SH-SY5Y (cell line): ENCODE data around the gene LRRC4C.

Source experiments
- GATA2 ChIP-seq: IDR thresholded peaks from 2 replicates; pipeline ENCODE4 v1.6.1; 2011; ENCODE audit warnings: mild to moderate bottlenecking, low read depth, low read length
- GATA3 ChIP-seq: IDR thresholded peaks from 2 replicates; pipeline ENCODE4 v1.6.1; 2011; ENCODE audit warnings: low read depth, mild to moderate bottlenecking, low read length, moderate library complexity

Gene LRRC4C

DNA sequence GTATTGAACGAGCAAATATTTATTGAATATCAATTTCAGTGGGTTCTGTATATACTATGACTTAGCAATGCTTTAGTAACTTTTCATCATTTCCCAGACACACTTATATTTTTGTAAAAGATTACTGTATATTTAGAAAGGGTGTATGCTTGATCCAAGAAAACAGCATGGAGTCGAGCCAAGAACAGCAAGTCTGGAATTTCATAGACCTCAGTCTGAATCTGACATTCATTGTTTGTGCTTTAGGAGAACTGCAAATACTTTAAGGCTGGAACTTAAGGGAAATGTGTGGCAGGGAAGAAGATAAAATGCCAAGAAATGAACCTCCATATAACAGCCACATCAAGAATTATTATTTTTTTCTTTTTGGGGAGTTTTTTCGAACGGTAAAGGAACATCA lies 1156.8 kb downstream of the LRRC4C start:
- TF ChIP-seq GATA3: no peak
- no peak for TF ChIP-seq GATA2

DNA sequence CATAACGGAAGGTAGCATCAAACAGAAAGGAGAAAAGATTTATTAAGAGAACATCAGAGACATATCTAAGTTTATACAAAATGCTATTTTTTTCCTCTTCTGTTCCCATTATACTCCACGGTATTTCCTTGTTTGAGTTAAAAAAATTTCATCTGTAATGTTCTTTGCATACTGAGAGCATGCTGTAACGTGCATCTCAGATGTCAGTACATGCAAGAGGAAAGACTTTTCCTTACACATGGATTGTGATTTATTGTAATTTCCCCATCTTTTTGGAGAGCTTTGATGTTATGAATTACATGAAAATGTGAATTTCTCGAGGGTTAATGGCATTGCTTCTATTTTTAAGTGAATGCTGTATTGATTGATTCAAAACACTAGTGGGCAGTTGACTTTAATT lies 1164.0 kb downstream of the LRRC4C start:
- TF ChIP-seq GATA3 (no peak), GATA2 (no peak)

GRCh38 chr11:40294741-40295140 lies 1164.7 kb downstream of the LRRC4C start:
- TF ChIP-seq GATA3: no peak
- TF ChIP-seq GATA2: no peak

DNA sequence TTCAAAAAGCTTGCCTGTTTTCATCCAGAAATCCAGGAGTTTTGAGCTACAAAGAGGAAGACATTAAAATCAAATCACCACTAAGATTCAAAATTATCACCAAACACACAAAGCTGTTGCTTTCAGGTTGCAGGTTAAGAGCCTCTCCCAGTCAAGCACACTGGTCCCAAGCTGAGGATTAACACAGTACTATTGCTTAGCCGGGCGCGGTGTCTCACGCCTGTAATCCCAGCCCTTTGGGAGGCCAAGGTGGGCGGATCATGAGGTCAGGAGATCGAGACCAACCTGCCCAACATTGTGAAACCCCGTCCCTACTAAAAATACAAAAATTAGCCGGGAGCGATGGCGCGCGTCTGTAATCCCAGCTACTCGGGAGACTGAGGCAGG lies 1165.1 kb downstream of the LRRC4C start:
- no peak for TF ChIP-seq GATA3
- TF ChIP-seq GATA2: no peak

DNA sequence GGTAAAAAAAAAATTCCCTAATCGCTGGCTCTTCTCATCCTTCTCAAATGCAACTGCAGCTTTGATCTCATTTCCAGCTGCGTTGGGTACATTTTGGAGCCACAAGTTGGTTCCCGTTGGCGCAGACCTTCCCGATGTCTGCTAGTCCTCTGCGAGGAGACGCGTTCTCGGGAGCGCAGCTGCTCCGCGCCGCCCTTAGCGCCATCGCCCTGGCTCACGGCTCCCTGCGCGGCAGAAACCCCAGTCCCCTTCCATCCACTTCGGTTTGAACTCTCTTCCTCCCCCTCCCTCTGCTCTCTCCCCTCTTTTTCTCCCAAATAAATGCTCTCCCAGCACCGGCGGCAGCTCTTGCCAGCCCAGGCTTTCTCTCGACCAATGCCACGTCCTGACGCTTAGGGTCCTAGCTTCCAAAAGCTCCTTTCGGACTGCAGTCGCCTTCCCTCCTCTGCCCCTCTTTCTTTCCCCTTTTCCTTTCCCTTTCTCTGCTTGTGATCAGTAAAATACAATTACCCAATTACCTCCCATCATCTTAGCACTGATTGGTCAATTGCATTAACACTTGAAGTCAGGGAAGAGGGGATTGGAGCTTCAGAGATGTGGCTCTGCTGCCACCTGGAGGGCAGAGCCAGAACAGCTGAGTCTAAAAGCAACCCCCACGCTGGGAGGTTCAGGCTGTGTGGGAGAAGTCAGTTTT lies 1165.7 kb downstream of the LRRC4C start:
- no peak; the same call in 1 of the 2 replicates for TF ChIP-seq GATA2
- TF ChIP-seq GATA3: no peak

DNA sequence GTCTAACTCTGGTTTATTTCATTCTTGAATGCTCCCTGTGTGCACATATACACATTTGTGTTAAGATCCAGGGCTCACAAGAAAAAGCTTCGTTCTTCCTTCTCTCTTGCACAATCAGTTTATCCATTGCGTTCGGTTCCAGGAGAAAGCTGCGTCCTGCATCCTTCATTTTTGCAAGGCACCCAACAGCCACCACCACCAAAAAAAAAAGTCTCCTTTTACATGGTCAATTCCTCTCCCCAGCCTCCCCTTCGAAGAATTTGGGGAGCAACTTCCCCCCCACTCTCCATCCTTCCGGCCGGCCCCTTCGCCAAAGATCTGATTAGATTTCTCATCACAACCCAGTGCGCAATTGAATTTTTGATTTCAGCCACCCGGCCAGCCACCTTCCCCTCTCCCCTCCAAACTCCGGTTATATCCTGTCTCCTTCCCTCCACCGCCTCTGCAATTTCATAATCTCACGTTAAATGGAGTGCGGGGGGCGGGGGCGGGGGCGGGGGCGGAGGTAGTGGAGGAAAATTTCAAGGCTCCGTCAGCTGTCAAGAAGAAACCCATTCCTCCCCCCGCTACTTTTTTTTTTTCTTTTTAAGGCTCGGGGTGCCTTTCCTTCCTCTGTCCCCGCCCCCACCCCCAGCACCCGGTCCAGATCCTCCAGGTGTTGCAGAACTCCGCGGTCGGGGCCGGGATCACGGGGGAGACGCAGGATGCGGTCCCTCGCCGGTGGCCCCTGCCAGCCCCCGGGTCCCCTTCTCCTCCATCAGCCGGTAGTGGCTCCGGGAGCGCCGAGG lies 1166.5 kb downstream of the LRRC4C start:
- no peak for TF ChIP-seq GATA3
- no peak for TF ChIP-seq GATA2

- TF ChIP-seq GATA3: no peak
- no peak for TF ChIP-seq GATA2
These were observed 1167.7 kb downstream of the LRRC4C start for GRCh38 chr11:40291741-40292140.

DNA sequence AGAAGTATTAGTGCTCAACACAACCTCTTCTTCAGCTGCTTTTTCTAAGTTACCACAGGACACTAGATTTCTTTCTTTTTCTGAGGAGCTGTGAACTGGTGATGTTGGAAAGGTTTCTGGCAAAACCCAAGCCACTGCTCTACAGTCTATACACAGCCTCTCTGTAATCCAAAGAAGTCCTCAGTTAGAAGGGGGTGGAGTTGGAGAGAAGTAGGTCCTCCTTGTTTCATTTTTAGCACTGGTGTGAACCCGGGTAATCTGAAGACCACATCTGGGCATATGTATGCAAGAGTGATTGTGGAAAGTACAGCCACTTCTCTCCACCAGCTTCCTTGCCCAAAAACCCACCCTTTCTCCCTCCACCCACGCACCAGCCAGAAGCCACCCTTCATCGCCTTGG lies 1168.1 kb downstream of the LRRC4C start:
- TF ChIP-seq GATA2 (no peak), GATA3 (no peak)

GRCh38 chr11:40290171-40290631 lies 1169.3 kb downstream of the LRRC4C start:
- TF ChIP-seq GATA2 (no peak), GATA3 (no peak)

- TF ChIP-seq GATA3: no peak
- TF ChIP-seq GATA2: no peak
These were observed 1170.1 kb downstream of the LRRC4C start for GRCh38 chr11:40289370-40289769.

- TF ChIP-seq GATA2: no peak
These were observed 1171.3 kb downstream of the LRRC4C start for GRCh38 chr11:40287916-40288803.

- TF ChIP-seq GATA3 (no peak), GATA2 (no peak)
These were observed 1173.3 kb downstream of the LRRC4C start for GRCh38 chr11:40286137-40286536.

- no peak for TF ChIP-seq GATA3
- TF ChIP-seq GATA2: no peak
These were observed 1173.9 kb downstream of the LRRC4C start for GRCh38 chr11:40285558-40285957.

DNA sequence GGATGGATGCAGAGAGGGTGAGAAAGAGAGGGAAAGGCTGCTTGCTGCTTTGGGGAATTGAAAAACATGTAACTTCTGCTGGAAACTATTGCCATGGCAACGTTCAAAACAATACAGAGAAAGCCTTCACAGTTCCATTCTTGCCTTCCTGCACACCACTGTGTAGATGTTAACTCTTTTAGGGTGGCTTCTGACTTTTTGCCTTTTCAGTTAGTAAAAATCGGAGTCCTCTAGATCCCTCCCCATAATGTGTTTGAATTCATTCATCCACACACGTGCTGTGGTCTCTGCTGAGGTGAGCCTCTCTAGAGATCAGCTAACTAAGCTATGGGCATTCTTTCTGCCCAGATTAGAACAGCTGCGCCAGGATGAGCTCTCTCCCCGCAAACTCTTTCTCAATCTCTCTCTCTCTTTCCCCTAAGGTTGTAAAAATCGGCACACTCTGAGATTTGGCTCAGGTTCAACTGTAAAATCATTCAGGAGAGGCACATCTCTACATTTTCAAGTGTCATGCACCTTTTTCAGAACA lies 1178.3 kb downstream of the LRRC4C start:
- TF ChIP-seq GATA2 (no peak), GATA3 (no peak)
